CD4-positive, alpha-beta T cell treated with Interleukin-15 for 4 hours (primary cell): ENCODE measurements around the gene TMEM100.
A peak's percentile ranks its signal among the peaks of the same experiment; 100 is the strongest.

ENCODE experiments used
- DNase-seq: peaks from one replicate; pipeline ENCODE4 v3.0.0-alpha.2; 2020; ENCODE audit warnings: low spot score

The TMEM100 gene

GRCh38 chr17:55722742-55723487 lies at the start of gene TMEM100:
Gene TMEM100 (minus strand): TSS chr17:55722864. CDS start chr17:55721070, 1,794 bp downstream.
- no peak for DNase-seq

- no peak for DNase-seq
These were observed 49.4 kb upstream of the TMEM100 start for GRCh38 chr17:55772086-55772485.

- DNase-seq = no peak
These were observed 47.7 kb upstream of the TMEM100 start for GRCh38 chr17:55770196-55770870.

GRCh38 chr17:55769625-55770000 lies 46.9 kb upstream of the TMEM100 start:
- DNase-seq = no peak

GRCh38 chr17:55768936-55769624 lies 46.4 kb upstream of the TMEM100 start:
- no peak for DNase-seq

GRCh38 chr17:55765472-55765871 lies 42.8 kb upstream of the TMEM100 start:
- DNase-seq = no peak

- no peak for DNase-seq
These were observed 41.9 kb upstream of the TMEM100 start for GRCh38 chr17:55764610-55765009.

- DNase-seq = no peak
These were observed 41.2 kb upstream of the TMEM100 start for GRCh38 chr17:55763856-55764255.

GRCh38 chr17:55762086-55762858 lies 39.6 kb upstream of the TMEM100 start:
- DNase-seq = no peak

- no peak for DNase-seq
These were observed 38.1 kb upstream of the TMEM100 start for GRCh38 chr17:55760643-55761355.

GRCh38 chr17:55758171-55758570 lies 35.5 kb upstream of the TMEM100 start:
- no peak for DNase-seq

- no peak for DNase-seq
These were observed 35.0 kb upstream of the TMEM100 start for GRCh38 chr17:55757659-55758058.

GRCh38 chr17:55756689-55757088 lies 34.0 kb upstream of the TMEM100 start:
- DNase-seq = no peak

- DNase-seq = no peak
These were observed 29.1 kb upstream of the TMEM100 start for GRCh38 chr17:55751720-55752250.

GRCh38 chr17:55750750-55751657 lies 28.3 kb upstream of the TMEM100 start, which contains the start of gene PCTP:
Gene PCTP (plus strand): TSS chr17:55751051. CDS start chr17:55751104, 53 bp downstream.
- DNase-seq = peak; percentile 75

- DNase-seq = no peak
These were observed 27.3 kb upstream of the TMEM100 start for GRCh38 chr17:55749985-55750384.

- no peak for DNase-seq
These were observed 26.2 kb upstream of the TMEM100 start for GRCh38 chr17:55748841-55749240.

GRCh38 chr17:55747209-55747608 lies 24.5 kb upstream of the TMEM100 start:
- DNase-seq = no peak

- no peak for DNase-seq
These were observed 23.8 kb upstream of the TMEM100 start for GRCh38 chr17:55746466-55746865.

- no peak for DNase-seq
These were observed 22.6 kb upstream of the TMEM100 start for GRCh38 chr17:55745258-55745657.
